Posterior cingulate gyrus (tissue), 11 donors: Measurements from ENCODE around the gene PCDHB15.
"Not testable (repeated sequence)": the region's sequence is repeated elsewhere in the genome, so short reads cannot be mapped to it uniquely, and the experiment has no call there.

ENCODE experiments used
- DNase-seq, 10 donors: peaks; one replicate each; pipeline versions ENCODE4 v3.0.0 to v3.0.0-alpha.2; 2020 to 2021; ENCODE audit warnings: mixed read lengths in 3 of 10
- intact Hi-C: fragments of 100-400 bp; cut with DNase I; formaldehyde crosslinking; loops from one replicate; pipeline ENCODE4 v1.15.1; 2023

The PCDHB15 gene

DNA sequence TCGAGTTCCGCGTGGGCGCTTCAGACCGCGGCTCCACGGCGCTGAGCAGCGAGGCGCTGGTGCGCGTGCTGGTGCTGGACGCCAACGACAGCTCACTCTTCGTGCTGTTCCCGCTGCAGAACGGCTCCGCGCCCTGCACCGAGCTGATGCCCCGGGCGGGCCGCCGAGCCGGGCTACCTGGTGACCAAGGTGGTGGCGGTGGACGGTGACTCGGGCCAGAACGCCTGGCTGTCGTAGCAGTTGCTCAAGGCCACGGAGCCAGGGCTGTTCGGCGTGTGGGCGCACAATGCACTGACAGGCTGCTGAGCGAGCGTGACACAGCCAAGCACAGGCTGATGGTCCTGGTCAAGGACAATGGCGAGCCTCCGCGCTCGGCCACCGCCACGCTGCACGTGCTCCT is 3.7 kb upstream of the PCDHB15 start:
- peak in 1 of 10 donors; percentile 66 for DNase-seq
- intact Hi-C loops: no loop called here

DNA sequence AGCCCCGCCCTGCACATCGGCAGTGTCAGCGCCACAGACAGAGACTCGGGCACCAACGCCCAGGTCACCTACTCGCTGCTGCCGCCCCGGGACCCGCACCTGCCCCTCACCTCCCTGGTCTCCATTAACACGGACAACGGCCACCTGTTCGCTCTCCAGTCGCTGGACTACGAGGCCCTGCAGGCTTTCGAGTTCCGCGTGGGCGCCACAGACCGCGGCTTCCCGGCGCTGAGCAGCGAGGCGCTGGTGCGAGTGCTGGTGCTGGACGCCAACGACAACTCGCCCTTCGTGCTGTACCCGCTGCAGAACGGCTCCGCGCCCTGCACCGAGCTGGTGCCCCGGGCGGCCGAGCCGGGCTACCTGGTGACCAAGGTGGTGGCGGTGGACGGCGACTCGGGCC is 1.8 kb downstream of the PCDHB15 start:
- not testable (repeated sequence) for DNase-seq
- intact Hi-C loops: loop anchor here (5.0 kb wide), 1 partner anchor 315 kb away; no protein-coding TSS in a partner anchor

DNA sequence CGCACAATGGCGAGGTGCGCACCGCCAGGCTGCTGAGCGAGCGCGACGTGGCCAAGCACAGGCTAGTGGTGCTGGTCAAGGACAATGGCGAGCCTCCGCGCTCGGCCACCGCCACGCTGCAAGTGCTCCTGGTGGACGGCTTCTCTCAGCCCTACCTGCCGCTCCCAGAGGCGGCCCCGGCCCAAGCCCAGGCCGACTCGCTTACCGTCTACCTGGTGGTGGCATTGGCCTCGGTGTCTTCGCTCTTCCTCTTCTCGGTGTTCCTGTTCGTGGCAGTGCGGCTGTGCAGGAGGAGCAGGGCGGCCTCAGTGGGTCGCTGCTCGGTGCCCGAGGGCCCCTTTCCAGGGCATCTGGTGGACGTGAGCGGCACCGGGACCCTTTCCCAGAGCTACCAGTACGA is 2.2 kb downstream of the PCDHB15 start:
- peak in 1 of 10 donors; percentile 81 for DNase-seq
- intact Hi-C loops: loop anchor here (5.0 kb wide), 1 partner anchor 315 kb away; no protein-coding TSS in a partner anchor

DNA sequence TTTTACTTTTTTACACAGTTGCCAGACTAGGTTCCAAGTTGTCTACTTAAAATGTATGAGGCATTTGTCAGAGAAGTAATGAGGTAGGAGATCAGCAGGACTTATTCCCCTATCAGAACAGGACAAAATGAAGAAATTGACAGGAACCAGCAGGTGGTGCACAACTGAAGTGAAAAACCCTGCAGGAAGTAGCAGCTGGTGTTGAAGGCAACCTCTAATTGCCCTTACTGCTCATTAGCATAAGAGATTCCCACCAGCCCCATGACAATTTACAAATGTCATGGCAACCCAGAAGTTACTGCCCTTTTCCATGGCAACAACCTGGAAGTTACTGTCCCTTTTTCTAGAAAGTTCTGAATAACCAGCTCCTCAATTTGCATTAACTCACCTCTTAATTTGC is 5.4 kb downstream of the PCDHB15 start:
- intact Hi-C loops: no loop called here
- DNase-seq: no peak

DNA sequence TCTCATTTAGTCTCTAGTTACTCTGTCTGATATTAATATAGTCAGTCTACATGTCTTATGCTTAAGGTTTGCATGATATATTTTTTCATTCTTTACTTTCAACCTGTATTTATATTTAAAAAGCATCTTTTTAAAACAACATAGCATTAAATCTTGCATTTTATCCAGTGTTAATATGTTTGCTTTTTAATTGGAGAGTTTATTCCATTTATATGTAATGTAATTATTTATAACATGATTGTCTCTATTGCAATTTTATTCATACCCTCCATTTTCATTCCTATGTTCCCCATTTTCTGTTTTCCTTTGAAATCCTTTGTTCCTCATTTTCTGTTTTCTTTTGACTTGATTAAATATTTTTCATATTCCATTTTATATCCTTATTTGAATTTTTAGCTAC is 13.3 kb downstream of the PCDHB15 start:
- intact Hi-C loops: no loop called here
- no peak for DNase-seq

DNA sequence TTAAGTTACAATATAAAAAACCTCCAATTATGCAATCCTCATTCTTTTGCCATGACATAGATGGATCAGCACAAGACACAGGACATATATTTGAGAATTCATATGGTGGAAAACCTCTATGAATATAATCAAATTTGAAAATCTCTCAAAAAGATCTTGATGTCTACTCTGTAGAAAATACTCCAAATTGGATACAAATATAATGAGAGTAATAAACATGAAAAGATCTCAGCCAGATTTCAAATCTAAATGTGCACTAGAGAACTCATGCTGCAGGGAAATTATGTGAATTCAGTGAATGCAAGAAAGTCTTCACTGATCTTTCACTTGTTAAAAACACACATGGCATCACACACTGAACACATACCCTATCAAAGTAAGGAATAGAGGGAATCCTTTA is 13.8 kb downstream of the PCDHB15 start:
- intact Hi-C loops: no loop called here
- no peak for DNase-seq

GRCh38 chr5:141260458-141261237 is 15.5 kb downstream of the PCDHB15 start:
- intact Hi-C loops: no loop called here
- no peak for DNase-seq

DNA sequence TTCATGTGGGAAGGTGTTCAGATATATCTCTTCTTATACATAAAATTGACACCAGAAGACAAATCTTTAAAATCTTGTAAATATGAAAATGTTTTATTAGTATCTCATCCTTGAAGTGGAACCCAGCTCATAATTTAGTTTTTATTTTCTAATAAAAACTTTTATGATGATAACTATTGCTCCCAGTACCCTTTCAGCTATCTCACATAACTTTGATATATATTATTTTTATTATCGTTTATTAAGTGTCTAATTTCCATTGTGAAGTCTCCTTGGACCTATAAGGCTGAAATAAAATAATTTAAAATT is 16.0 kb downstream of the PCDHB15 start:
- intact Hi-C loops: no loop called here
- no peak for DNase-seq

DNA sequence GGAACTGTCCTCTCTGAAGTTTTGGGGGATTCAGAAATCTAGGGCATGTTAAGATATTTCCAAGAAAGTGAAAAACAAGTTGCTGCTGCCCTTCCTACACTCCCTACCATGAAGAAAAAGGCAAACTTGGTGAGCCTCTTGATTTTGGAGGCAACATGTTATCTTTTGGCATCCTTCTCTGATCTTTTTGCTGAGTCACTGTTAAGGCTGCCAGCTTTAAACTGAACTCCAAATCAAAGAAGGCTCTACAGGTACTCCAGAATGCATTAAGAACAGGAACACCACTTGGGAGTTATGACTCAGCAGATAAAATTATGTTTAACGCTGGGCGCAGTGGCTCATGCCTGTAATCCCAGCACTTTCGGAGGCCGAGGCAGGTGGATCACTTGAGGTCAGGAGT is 24.0 kb downstream of the PCDHB15 start:
- DNase-seq: no peak
- intact Hi-C loops: no loop called here

DNA sequence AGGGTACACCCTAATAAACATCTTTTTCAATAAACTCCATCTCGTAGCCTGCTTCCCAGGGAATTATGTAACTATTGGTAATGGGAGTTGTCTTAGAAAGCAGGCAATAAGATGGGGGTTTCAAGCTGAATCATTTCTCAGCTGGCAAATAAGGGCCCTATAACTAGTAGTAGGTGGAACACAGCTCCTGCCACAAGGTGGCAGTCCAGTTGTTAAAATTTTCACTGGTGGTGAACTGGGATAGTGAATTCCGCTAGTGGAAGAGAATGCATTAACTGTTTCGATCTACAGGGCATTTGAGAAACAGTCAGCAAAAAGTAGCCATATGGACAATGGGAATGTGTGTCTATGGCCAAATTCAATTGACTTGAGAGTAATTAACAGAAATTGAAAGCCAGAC is 27.7 kb downstream of the PCDHB15 start:
- DNase-seq: no peak
- intact Hi-C loops: no loop called here

DNA sequence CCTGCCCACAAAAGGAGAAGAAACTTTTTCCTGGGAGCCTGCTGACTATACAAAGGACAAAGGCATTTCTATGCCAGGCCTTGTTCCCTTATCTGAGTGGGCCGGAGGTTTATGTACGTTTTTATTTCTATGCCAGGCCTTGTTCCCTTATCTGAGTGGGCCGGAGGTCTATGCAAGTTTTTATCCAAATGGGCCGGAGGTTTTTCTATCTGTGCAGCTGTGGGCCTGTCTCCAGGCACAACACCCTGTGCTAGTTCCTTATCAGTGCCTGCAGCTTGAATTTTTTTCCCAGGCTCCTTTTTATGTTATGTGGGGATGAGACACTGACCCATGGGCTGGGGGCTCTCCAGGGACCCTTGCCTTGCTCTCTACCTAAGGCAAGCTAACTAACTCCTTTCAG is 53.2 kb downstream of the PCDHB15 start:
- intact Hi-C loops: no loop called here
- no peak for DNase-seq
